GM19397 (cell line): Measurements from ENCODE around the gene HTRA2.

Source experiments
- ATAC-seq: cut with Tn5 transposase; IDR thresholded peaks from one replicate; pipeline ENCODE4 v1.9.1; 2021; ENCODE audit warnings: mild to moderate bottlenecking, moderate library complexity; ENCODE audit not compliant: unreplicated experiment

The HTRA2 gene

GRCh38 chr2:74499940-74500577, 29.7 kb upstream of the HTRA2 start:
- no peak for ATAC-seq

DNA sequence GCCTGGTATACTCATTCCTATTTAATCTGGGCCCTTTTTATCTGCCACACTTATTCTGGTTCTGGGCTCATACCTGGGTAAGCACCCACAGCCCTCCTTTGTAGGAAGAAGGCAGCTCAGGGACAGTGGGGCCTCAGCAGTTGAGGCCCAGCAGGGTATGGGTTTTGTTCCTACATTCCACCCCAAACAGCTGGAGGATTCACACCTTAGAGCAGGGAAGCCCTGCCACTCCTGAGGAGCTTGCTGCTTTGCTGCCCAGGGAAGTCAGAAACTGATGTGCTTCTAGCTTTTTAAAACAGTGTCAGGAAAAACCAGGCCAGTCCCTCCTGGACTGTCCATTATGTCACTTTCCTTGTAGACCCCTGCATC, 29.2 kb upstream of the HTRA2 start:
- no peak for ATAC-seq

GRCh38 chr2:74501335-74502071, 28.2 kb upstream of the HTRA2 start:
- ATAC-seq = no peak

DNA sequence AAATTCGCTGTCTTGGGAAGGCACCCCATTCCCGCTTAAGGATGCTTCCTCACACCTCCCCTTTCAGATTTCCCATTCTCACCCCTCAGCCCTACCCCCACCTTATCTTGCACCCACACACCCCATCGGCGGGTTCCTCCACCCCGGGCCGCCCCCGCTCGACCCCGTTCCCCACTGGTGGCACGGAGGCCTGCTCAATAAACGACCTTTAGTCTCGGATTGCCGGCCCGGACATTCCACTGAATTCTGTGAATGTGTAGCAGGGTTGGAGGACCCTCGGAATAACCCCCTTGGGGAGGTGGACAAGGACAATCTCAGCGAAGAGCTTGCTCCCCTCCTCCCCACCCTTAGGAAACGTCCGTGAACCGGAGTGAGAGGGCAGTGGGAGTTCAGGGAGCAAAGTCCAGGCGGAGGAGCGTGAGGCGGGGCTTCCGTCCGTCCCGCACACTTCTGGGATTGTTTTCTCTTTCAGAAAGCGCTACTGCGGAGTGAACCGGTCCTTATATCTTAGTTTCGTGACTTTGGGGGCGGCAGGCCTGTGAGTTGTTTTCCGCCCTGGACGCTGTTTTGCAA, 27.5 kb upstream of the HTRA2 start:
- ATAC-seq = no peak

- ATAC-seq = peak; percentile 37
These were observed 26.8 kb upstream of the HTRA2 start for GRCh38 chr2:74502720-74503505.

GRCh38 chr2:74503506-74504475, 25.9 kb upstream of the HTRA2 start:
- ATAC-seq = no peak

GRCh38 chr2:74504591-74504990, 25.1 kb upstream of the HTRA2 start:
- no peak for ATAC-seq

GRCh38 chr2:74505448-74506246, 24.1 kb upstream of the HTRA2 start:
- no peak for ATAC-seq

- peak; percentile 81 for ATAC-seq
These were observed 22.4 kb upstream of the HTRA2 start, which contains the start of gene PCGF1 for GRCh38 chr2:74507145-74507925. TSS of gene PCGF1 (minus strand) at chr2:74507695. CDS start at chr2:74507668, 27 bp downstream.

DNA sequence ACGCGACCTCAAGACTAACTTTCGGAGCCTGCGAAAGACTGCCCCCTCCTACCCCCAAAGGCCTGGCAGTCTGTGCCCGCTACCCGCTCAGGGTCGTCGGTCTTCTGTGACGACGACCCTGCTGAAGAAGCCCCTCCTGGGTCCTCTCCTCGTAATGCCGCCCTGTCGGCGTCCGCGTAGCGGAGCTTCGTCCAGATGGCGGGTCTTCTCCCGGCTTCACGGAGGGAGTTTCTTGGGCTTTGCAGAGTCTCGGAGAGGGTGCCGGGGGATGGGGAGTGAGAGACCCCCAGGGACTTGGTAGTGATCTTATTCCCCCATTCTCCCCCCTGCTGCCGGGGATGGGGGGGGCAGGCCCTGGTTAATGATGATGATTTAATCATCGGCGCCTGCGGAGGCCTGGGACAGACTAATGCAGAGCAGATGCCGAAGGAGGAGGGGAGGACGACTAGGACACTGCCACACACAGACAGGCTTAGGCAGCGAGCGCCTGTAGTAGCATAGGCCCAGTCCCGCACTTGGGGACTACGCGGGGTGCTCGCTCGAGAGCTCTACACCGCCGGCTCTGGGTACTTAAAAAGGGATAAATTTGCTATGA, 21.7 kb upstream of the HTRA2 start:
- peak; percentile 4 for ATAC-seq

- ATAC-seq = no peak
These were observed 19.5 kb upstream of the HTRA2 start for GRCh38 chr2:74510272-74510671.

DNA sequence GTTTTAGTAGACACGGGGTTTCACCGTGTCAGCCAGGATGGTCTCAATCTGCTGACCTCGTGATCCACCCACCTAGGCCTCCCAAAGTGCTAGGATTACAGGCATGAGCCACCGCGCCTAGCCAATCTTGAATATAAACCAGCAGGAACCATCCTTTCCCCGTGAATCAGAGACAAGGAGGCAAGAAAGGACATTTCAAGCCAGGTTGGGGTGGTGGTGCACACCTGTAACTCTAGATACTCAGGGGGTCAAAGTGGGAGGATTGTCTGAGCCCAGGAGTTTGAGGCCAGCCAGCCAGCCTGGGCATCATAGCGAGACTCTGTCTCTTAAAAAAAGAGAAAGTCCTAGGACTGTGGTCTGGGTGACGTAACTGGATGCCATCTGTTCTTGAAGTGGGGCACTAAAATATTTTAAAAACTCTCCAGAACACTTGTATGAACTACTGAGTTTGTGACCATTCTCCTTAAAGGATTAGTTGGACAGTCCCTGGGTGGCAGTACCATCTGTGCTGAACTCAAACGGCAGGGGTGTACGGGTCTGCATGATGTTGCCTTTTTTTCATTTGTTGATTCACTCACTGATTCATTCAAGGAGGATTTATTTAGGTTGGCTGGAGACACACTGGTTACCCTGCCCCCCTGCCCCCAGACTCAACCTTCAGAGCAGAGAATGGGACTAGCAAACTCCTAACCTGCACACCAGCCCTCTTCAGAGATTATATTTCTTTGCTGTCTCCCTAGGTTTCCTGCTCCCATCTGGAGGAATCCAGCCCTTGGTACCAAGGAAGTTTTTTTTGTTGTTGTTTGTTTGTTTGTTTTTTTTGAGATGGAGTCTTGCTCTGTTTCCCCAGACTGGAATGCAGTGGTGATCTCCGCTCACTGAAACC, 18.4 kb upstream of the HTRA2 start:
- no peak for ATAC-seq

DNA sequence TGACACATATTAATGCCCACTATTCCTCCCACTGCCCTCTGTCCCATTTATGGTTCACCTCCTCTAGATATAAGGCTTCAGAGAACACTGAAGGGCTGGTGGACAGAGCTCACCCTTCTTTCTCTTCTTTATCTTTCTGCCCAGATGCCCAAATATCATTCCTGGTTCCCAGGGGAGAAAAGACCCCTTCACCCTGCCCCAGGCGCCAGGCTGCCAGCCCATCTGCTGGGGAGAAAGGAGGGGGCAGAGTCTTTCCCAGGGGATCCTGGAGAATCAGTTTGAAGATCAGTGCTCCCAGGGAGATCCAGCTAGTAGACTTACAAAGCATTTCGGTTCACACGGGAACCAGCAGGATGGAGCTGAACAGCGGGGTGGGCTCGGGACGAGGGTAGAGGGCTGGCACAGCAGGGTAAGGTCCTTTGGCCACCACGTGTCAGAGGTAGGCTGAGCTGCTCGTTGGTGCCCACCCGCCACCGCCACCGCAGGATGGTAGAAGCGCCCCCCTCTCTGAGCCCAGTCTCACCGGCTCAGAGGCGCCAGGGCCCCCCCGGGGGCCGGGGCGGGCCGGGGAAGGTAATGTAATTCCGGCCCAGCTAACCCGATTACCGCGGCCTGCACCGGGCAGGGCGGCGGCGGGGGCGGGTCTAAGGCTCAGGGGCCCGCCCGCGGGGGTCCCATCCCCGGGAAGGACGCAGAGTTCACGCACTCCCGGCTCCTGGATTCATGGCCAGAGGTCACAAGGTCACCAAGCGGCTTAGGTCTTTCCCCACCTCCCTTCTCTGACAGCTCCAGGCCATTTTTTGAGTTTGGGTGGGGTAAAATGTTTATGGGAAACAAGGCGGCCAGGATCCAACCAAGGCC, 16.8 kb upstream of the HTRA2 start:
- no peak for ATAC-seq

GRCh38 chr2:74513605-74514367, 15.9 kb upstream of the HTRA2 start:
- no peak for ATAC-seq

- ATAC-seq = no peak
These were observed 15.1 kb upstream of the HTRA2 start, which contains the start of gene TLX2 for GRCh38 chr2:74514368-74515270. TSS of gene TLX2 (plus strand) at chr2:74514450. CDS start at chr2:74514807, 357 bp downstream.
